ENCODE results near the gene PFDN6. TPM values are rescaled to one million over a fixed set of nuclear protein-coding genes. Genes with fewer than 3 reads are reported as not detected.

The PFDN6 gene
- total RNA-seq, 1 donor from 2014 or later: 39.9 TPM

DNA sequence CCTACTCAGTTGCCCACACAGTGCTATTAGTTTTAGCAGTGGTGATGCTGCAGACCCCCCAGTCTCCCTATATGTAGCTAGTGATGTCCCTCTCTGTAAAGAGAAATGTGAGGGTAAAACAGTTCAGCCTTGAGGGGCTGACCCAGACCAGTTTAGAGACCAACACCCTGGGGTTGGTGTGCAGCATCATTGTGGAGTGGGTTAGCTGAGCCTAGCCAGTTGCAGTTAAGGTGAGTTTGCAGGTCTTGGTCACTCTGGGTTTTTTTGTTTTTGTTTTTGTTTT is 12.9 kb upstream of the PFDN6 start:
- Mint-ChIP-seq H3K4me1 (peaks cover 49% of the 10 kb centered on the region), H3K4me3 (peak overlapping the region; percentile 72)
- no peak for DNase-seq (ENCODE audit: low spot score in 2 of 2, unreplicated experiment in 2 of 2)

DNA sequence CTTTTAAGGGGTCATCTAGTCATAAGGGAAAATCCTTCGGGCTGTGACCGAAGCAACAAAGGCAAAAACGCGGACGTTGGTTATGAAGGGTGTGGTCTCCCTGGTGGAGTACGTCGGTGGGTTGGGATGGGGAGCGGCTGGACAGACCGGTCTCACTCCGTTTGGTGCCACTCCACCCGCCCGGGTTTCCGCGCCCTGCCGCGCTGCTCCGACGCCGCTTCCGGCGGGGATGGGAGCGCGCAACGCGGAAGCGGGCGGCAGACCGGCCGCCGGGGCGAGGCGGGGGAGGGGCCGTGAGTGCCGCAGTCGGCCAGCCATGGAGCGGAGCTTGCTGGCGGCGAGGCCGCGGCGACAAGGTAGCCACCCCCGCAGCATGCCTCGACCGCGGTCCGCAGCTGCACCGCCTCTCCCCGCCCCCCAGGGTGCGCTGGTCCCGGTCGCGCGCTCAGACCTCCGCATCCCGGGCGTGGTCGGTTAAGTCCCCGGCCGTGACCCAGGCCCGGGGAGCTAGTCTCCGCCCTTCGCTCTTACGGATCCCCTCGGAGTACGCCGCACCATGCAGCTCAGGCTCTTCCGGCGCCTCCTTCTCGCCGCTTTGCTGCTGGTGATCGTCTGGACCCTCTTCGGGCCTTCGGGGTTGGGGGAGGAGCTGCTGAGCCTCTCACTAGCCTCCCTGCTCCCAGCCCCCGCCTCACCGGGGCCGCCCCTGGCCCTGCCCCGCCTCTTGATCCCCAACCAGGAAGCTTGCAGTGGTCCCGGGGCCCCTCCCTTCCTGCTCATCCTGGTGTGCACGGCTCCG is 12.3 kb upstream of the PFDN6 start, which contains the start of gene B3GALT4:
Gene B3GALT4 (plus strand): TSS at position 260 of the 799 bp plus-strand sequence. CDS start 297 bp downstream, at position 557.
- peaks cover 48% of the 10 kb centered on the region for H3K4me1 Mint-ChIP-seq
- peaks cover 15% of the 10 kb centered on the region for H3K36me3 Mint-ChIP-seq
- TF ChIP-seq, protein P1, sequence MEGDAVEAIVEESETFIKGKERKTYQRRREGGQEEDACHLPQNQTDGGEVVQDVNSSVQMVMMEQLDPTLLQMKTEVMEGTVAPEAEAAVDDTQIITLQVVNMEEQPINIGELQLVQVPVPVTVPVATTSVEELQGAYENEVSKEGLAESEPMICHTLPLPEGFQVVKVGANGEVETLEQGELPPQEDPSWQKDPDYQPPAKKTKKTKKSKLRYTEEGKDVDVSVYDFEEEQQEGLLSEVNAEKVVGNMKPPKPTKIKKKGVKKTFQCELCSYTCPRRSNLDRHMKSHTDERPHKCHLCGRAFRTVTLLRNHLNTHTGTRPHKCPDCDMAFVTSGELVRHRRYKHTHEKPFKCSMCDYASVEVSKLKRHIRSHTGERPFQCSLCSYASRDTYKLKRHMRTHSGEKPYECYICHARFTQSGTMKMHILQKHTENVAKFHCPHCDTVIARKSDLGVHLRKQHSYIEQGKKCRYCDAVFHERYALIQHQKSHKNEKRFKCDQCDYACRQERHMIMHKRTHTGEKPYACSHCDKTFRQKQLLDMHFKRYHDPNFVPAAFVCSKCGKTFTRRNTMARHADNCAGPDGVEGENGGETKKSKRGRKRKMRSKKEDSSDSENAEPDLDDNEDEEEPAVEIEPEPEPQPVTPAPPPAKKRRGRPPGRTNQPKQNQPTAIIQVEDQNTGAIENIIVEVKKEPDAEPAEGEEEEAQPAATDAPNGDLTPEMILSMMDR (IDR thresholded peaks at IDR 0.05; ENCODE audit: unreplicated experiment): peak; percentile 63

More for the DNA sequence above, 12.9 kb upstream of the PFDN6 start:
- TF ChIP-seq, protein P1 (IDR thresholded peaks at IDR 0.05; ENCODE audit: unreplicated experiment): no peak
- Mint-ChIP-seq H3K36me3 (peaks cover 15% of the 10 kb centered on the region), H3K27me3 (ENCODE audit: low read depth) (no peaks in the 10 kb centered on the region), H3K27ac (peak overlapping the region; percentile 92), H3K9me3 (no peaks in the 10 kb centered on the region)

DNA sequence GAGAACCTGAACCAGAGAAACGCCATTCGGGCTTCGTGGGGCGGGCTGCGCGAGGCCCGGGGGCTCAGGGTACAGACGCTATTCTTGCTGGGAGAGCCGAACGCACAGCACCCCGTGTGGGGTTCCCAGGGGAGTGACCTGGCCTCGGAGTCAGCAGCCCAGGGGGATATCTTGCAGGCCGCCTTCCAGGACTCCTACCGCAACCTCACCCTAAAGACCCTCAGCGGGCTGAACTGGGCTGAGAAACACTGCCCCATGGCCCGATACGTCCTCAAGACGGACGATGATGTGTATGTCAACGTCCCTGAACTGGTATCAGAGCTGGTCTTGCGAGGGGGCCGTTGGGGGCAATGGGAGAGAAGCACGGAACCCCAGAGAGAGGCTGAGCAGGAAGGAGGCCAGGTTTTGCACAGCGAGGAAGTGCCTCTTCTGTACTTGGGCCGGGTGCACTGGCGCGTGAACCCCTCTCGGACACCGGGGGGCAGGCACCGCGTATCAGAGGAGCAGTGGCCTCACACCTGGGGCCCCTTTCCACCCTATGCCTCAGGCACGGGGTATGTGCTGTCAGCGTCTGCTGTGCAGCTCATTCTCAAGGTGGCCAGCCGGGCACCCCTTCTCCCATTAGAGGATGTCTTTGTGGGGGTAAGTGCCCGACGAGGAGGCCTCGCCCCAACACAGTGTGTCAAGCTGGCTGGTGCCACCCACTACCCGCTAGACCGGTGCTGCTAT is 11.6 kb upstream of the PFDN6 start:
- peak overlapping the region; percentile 91 for H3K27ac Mint-ChIP-seq
- H3K4me1 Mint-ChIP-seq: peaks cover 41% of the 10 kb centered on the region
- H3K4me3 Mint-ChIP-seq: peak overlapping the region; percentile 81
- TF ChIP-seq, protein P1 (IDR thresholded peaks at IDR 0.05; ENCODE audit: unreplicated experiment): no peak
- H3K36me3 Mint-ChIP-seq: peaks cover 15% of the 10 kb centered on the region
- no peaks in the 10 kb centered on the region for H3K27me3 Mint-ChIP-seq (ENCODE audit: low read depth)
- no peaks in the 10 kb centered on the region for H3K9me3 Mint-ChIP-seq
- no peak for DNase-seq (ENCODE audit: low spot score in 2 of 2, unreplicated experiment in 2 of 2)

More for the DNA sequence above, 12.3 kb upstream of the PFDN6 start, which contains the start of gene B3GALT4:
- DNase-seq (ENCODE audit: low spot score in 2 of 2, unreplicated experiment in 2 of 2): peak; percentile 51 to 76
- Mint-ChIP-seq H3K27me3 (ENCODE audit: low read depth) (no peaks in the 10 kb centered on the region), H3K27ac (peak within 1 kb of the TSS; percentile 92), H3K4me3 (peak within 1 kb of the TSS; percentile 81), H3K9me3 (no peaks in the 10 kb centered on the region)

DNA sequence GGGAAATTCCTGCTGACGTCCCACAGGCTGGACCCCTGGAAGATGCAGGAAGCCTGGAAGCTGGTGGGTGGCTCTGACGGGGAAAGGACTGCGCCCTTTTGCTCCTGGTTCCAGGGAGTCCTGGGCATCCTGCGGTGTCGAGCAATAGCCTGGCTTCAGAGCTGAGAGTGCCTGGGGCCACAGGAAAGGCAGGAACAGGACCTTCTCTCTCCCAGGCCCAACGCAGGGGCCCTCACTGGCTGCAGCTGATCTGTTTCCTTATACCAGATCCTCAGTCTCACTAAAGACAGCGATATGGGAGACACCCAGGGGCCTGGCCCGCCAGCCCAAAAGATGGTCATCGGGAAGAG is 11.0 kb upstream of the PFDN6 start:
- no peak overlapping the region for H3K27ac Mint-ChIP-seq
- H3K4me3 Mint-ChIP-seq: peak overlapping the region; percentile 31
- H3K27me3 Mint-ChIP-seq (ENCODE audit: low read depth): no peaks in the 10 kb centered on the region
- no peaks in the 10 kb centered on the region for H3K9me3 Mint-ChIP-seq
- H3K36me3 Mint-ChIP-seq: peaks cover 15% of the 10 kb centered on the region
- peaks cover 36% of the 10 kb centered on the region for H3K4me1 Mint-ChIP-seq
- TF ChIP-seq, protein P1 (IDR thresholded peaks at IDR 0.05; ENCODE audit: unreplicated experiment): no peak
- DNase-seq (ENCODE audit: low spot score in 2 of 2, unreplicated experiment in 2 of 2): no peak

DNA sequence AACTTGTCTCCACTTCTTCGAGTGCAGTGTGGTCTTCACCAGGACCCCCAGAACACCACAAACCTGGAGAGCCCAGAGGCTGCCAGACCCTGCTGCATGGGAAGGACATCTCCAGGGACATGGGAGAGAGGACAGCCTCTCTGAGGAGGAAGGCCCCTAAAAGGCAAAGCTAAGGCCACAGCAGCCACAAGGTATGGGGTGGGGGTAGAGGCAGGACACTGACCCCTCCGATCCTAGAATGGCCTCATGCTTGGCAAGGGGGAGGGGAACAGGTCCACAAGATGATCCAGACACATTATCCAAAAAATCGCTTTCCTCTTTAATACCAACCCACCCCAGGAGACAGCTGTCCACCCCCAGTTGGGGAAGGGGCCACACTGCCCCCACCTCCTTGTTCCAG is 10.6 kb upstream of the PFDN6 start:
- Mint-ChIP-seq H3K4me3 (no peak overlapping the region), H3K27me3 (ENCODE audit: low read depth) (no peaks in the 10 kb centered on the region), H3K4me1 (peaks cover 31% of the 10 kb centered on the region), H3K9me3 (no peaks in the 10 kb centered on the region), H3K27ac (no peak overlapping the region), H3K36me3 (peaks cover 15% of the 10 kb centered on the region)
- no peak for DNase-seq (ENCODE audit: low spot score in 2 of 2, unreplicated experiment in 2 of 2)
- TF ChIP-seq, protein P1 (IDR thresholded peaks at IDR 0.05; ENCODE audit: unreplicated experiment): no peak
